HG02852 (cell line): Measurements from ENCODE around the gene CFAP20DC.
A peak's percentile ranks its signal among the peaks of the same experiment; 100 is the strongest.
"Not testable (repeated sequence)": the region's sequence is repeated elsewhere in the genome, so short reads cannot be mapped to it uniquely, and the experiment has no call there.

Experiments
- ATAC-seq: cut with Tn5 transposase; IDR thresholded peaks from one replicate; pipeline ENCODE4 v1.9.1; 2021; ENCODE audit warnings: mild to moderate bottlenecking, moderate library complexity; ENCODE audit not compliant: unreplicated experiment

The CFAP20DC gene

GRCh38 chr3:59049671-59050331 is at the start of gene CFAP20DC:
Gene CFAP20DC, minus strand, starts transcription at chr3:59050025. Its CDS starts 394 bp downstream, at chr3:59049631.
- peak; percentile 97 for ATAC-seq

- not testable (repeated sequence) for ATAC-seq
Measured at GRCh38 chr3:59098516-59098915, 48.7 kb upstream of the CFAP20DC start.

- no peak for ATAC-seq
Measured at GRCh38 chr3:59094446-59094845, 44.6 kb upstream of the CFAP20DC start.

- ATAC-seq: no peak
Measured at GRCh38 chr3:59093521-59093920, 43.7 kb upstream of the CFAP20DC start.

GRCh38 chr3:59088761-59089160 is 38.9 kb upstream of the CFAP20DC start:
- no peak for ATAC-seq

GRCh38 chr3:59085976-59086375 is 36.2 kb upstream of the CFAP20DC start:
- ATAC-seq: no peak

GRCh38 chr3:59084583-59084982 is 34.8 kb upstream of the CFAP20DC start:
- no peak for ATAC-seq

- ATAC-seq: no peak
Measured at GRCh38 chr3:59082106-59082505, 32.3 kb upstream of the CFAP20DC start.

GRCh38 chr3:59081071-59081470 is 31.2 kb upstream of the CFAP20DC start:
- ATAC-seq: no peak

GRCh38 chr3:59079962-59080361 is 30.1 kb upstream of the CFAP20DC start:
- no peak for ATAC-seq

GRCh38 chr3:59074764-59075163 is 24.9 kb upstream of the CFAP20DC start:
- no peak for ATAC-seq

GRCh38 chr3:59072681-59073080 is 22.9 kb upstream of the CFAP20DC start:
- no peak for ATAC-seq

GRCh38 chr3:59069838-59070237 is 20.0 kb upstream of the CFAP20DC start:
- ATAC-seq: no peak

GRCh38 chr3:59065240-59065639 is 15.4 kb upstream of the CFAP20DC start:
- ATAC-seq: no peak

- ATAC-seq: no peak
Measured at GRCh38 chr3:59064728-59065127, 14.9 kb upstream of the CFAP20DC start.

- ATAC-seq: no peak
Measured at GRCh38 chr3:59064276-59064675, 14.5 kb upstream of the CFAP20DC start.

GRCh38 chr3:59056706-59057105 is 6.9 kb upstream of the CFAP20DC start:
- no peak for ATAC-seq

- ATAC-seq: no peak
Measured at GRCh38 chr3:59052803-59053411, 3.1 kb upstream of the CFAP20DC start.

- not testable (repeated sequence) for ATAC-seq
Measured at GRCh38 chr3:59050811-59051414, 1.1 kb upstream of the CFAP20DC start.

GRCh38 chr3:59046839-59047238 is 3.0 kb downstream of the CFAP20DC start:
- ATAC-seq: no peak

GRCh38 chr3:59043391-59043790 is 6.4 kb downstream of the CFAP20DC start:
- ATAC-seq: no peak

GRCh38 chr3:59040902-59041301 is 8.9 kb downstream of the CFAP20DC start:
- ATAC-seq: no peak
